ENCODE results near the gene ZBTB4.

GRCh38 chr17:7484919-7485377 lies 5.5 kb upstream of the ZBTB4 start:
- TF ChIP-seq, protein P1, sequence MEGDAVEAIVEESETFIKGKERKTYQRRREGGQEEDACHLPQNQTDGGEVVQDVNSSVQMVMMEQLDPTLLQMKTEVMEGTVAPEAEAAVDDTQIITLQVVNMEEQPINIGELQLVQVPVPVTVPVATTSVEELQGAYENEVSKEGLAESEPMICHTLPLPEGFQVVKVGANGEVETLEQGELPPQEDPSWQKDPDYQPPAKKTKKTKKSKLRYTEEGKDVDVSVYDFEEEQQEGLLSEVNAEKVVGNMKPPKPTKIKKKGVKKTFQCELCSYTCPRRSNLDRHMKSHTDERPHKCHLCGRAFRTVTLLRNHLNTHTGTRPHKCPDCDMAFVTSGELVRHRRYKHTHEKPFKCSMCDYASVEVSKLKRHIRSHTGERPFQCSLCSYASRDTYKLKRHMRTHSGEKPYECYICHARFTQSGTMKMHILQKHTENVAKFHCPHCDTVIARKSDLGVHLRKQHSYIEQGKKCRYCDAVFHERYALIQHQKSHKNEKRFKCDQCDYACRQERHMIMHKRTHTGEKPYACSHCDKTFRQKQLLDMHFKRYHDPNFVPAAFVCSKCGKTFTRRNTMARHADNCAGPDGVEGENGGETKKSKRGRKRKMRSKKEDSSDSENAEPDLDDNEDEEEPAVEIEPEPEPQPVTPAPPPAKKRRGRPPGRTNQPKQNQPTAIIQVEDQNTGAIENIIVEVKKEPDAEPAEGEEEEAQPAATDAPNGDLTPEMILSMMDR (IDR thresholded peaks at IDR 0.05; ENCODE audit: borderline replicate concordance, extremely low read depth, low read length, poor library complexity, severe bottlenecking): peak; percentile 40
- TF ChIP-seq EZH2 (IDR thresholded peaks at IDR 0.05; ENCODE audit: borderline replicate concordance, low read depth, low read length, severe bottlenecking): no peak
